Astrocyte (in vitro differentiated cells and primary cell): Measurements from ENCODE around the gene THADA. TPM values are rescaled to one million over a fixed set of nuclear protein-coding genes. Genes with fewer than 3 reads are reported as not detected.

Experiments
- DNase-seq: peaks from one replicate; pipeline ENCODE4 v3.0.0-alpha.2; 2010; ENCODE audit warnings: low read depth
- FAIRE-seq: peaks from 2 replicates; lab custom pipeline; 2011; peaks lifted over from hg19 to GRCh38; lab: Jason Lieb, UNC
- H2AFZ ChIP-seq: 2 replicates; pipeline ENCODE4 v1.6.0; 2012; ENCODE audit warnings: low read depth, low read length, inconsistent platforms
- H3K27ac ChIP-seq: 2 replicates; pipeline ENCODE4 v1.5.1; 2011; ENCODE audit warnings: low read depth, low read length, inconsistent platforms
- H3K27me3 ChIP-seq: 2 replicates; pipeline ENCODE4 v1.6.0; 2011; ENCODE audit warnings: low read length, inconsistent platforms; ENCODE audit not compliant: insufficient read depth
- H3K36me3 ChIP-seq: 2 replicates; pipeline ENCODE4 v1.5.1; 2011; ENCODE audit warnings: low read length, inconsistent platforms; ENCODE audit not compliant: insufficient read depth
- H3K4me1 ChIP-seq: 2 replicates; pipeline ENCODE4 v1.5.1; 2011; ENCODE audit warnings: low read length, inconsistent platforms; ENCODE audit not compliant: insufficient read depth
- H3K4me2 ChIP-seq: 2 replicates; pipeline ENCODE4 v1.6.0; 2012; ENCODE audit warnings: low read length, inconsistent platforms
- H3K4me3 ChIP-seq: 2 replicates; pipeline ENCODE4 v1.5.1; 2011; ENCODE audit warnings: low read depth, mild to moderate bottlenecking, low read length, inconsistent platforms; ENCODE audit not compliant: insufficient read depth
- H3K79me2 ChIP-seq: 2 replicates; pipeline ENCODE4 v1.6.0; 2012; ENCODE audit warnings: mild to moderate bottlenecking, low read length, inconsistent platforms; ENCODE audit not compliant: insufficient read depth
- H3K9ac ChIP-seq: 2 replicates; pipeline ENCODE4 v1.6.0; 2012; ENCODE audit warnings: mild to moderate bottlenecking, low read length, inconsistent platforms
- H3K9me3 ChIP-seq: 2 replicates; pipeline ENCODE4 v1.5.1; 2012; ENCODE audit warnings: low read depth, mild to moderate bottlenecking, low read length, inconsistent platforms; ENCODE audit not compliant: insufficient read depth
- H4K20me1 ChIP-seq: 2 replicates; pipeline ENCODE4 v1.6.0; 2012; ENCODE audit warnings: low read length, inconsistent platforms; ENCODE audit not compliant: insufficient read depth
- H3K27ac Mint-ChIP-seq: one replicate; pipeline ENCODE4 v1.8.0; 2021; ENCODE audit warnings: mild to moderate bottlenecking, mixed read lengths; ENCODE audit not compliant: unreplicated experiment
- H3K27me3 Mint-ChIP-seq: one replicate; pipeline ENCODE4 v1.8.0; 2021; ENCODE audit warnings: low read depth, mixed read lengths; ENCODE audit not compliant: unreplicated experiment
- H3K36me3 Mint-ChIP-seq: one replicate; pipeline ENCODE4 v1.8.0; 2021; ENCODE audit warnings: low read depth, mixed read lengths; ENCODE audit not compliant: unreplicated experiment
- H3K4me1 Mint-ChIP-seq: one replicate; pipeline ENCODE4 v1.8.0; 2021; ENCODE audit warnings: low read depth, mixed read lengths; ENCODE audit not compliant: unreplicated experiment
- H3K4me3 Mint-ChIP-seq: one replicate; pipeline ENCODE4 v1.8.0; 2021; ENCODE audit warnings: mild to moderate bottlenecking, moderate library complexity, mixed read lengths; ENCODE audit not compliant: unreplicated experiment
- H3K9me3 Mint-ChIP-seq: one replicate; pipeline ENCODE4 v1.8.0; 2021; ENCODE audit warnings: mild to moderate bottlenecking, mixed read lengths; ENCODE audit not compliant: unreplicated experiment
- EZH2 ChIP-seq: IDR thresholded peaks from 2 replicates; pipeline ENCODE4 v1.6.1; 2012; ENCODE audit warnings: mild to moderate bottlenecking, low read length, inconsistent platforms; ENCODE audit not compliant: insufficient read depth
- total RNA-seq: library from RNA; stranded (reverse); gene quantifications from 2 replicates; pipeline ENCODE4 v1.2.1, GENCODE V29; 2021
- TF ChIP-seq, protein P1 (sequence below): IDR thresholded peaks from 2 replicates; pipeline ENCODE4 v1.5.1; 2011; ENCODE audit warnings: low read depth, mild to moderate bottlenecking, inconsistent platforms, low read length, moderate library complexity; ENCODE audit not compliant: insufficient read depth

THADA gene
- total RNA-seq, 1 donor from 2014 or later: 16.2 TPM

DNA sequence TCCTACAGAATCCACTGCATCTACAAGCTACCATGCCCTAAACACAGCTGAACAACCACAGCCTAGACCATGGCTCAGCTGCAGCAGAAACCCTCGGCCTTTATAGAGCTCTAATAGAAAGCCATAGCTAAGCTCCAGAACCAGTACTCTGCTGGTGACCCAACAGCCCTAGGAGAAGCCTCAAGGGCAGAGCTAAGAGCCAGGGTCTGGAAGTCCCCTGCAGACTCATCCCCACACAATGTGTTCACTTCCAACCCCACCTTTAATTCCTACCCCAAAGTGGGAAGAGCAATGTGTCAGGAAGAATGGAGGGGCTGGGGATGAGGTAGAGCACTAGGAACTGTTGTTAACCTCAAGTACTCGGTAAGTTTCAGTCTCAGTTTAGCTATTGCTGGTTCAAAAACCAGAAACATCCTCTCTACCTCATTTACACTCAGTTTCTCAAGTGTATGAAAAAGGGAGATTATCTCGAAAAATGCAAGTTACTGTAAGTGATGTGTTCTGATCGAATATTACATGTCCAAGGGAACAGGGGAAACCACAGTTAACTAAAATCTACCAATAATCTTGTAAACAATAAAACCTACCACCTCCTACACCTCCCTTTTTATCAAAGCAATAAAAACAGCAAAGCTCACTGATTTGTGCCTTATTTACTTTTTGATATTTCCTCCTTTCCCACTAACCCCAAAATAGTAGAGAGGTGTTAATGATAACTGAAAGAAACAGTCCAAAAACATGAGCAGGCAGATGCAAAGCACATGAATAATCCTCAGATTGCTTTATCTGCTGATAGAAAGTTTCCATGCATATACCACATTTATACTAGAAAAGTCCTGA lies 36.2 kb downstream of the THADA start:
- DNase-seq: no peak
- Mint-ChIP-seq H3K27me3 (no peaks in the 10 kb centered on the region), H3K4me1 (peaks cover 2% of the 10 kb centered on the region), H3K9me3 (no peaks in the 10 kb centered on the region), H3K4me3 (no peak overlapping the region), H3K36me3 (peaks cover 14% of the 10 kb centered on the region), H3K27ac (no peak overlapping the region)
- TF ChIP-seq, protein P1, sequence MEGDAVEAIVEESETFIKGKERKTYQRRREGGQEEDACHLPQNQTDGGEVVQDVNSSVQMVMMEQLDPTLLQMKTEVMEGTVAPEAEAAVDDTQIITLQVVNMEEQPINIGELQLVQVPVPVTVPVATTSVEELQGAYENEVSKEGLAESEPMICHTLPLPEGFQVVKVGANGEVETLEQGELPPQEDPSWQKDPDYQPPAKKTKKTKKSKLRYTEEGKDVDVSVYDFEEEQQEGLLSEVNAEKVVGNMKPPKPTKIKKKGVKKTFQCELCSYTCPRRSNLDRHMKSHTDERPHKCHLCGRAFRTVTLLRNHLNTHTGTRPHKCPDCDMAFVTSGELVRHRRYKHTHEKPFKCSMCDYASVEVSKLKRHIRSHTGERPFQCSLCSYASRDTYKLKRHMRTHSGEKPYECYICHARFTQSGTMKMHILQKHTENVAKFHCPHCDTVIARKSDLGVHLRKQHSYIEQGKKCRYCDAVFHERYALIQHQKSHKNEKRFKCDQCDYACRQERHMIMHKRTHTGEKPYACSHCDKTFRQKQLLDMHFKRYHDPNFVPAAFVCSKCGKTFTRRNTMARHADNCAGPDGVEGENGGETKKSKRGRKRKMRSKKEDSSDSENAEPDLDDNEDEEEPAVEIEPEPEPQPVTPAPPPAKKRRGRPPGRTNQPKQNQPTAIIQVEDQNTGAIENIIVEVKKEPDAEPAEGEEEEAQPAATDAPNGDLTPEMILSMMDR: no peak
- no peak for TF ChIP-seq EZH2
- no peak overlapping the region for H3K27ac ChIP-seq
- H3K4me1 ChIP-seq: no peaks in the 10 kb centered on the region
- H3K9me3 ChIP-seq: no peaks in the 10 kb centered on the region
- no peak overlapping the region for H3K9ac ChIP-seq
- H2AFZ ChIP-seq: no peak overlapping the region
- H3K36me3 ChIP-seq: peaks cover 19% of the 10 kb centered on the region
- H3K27me3 ChIP-seq: no peaks in the 10 kb centered on the region
- no peaks in the 10 kb centered on the region for H4K20me1 ChIP-seq
- FAIRE-seq: no peak
- H3K4me3 ChIP-seq: no peak overlapping the region
- H3K4me2 ChIP-seq: no peak overlapping the region
- no peaks in the 10 kb centered on the region for H3K79me2 ChIP-seq

DNA sequence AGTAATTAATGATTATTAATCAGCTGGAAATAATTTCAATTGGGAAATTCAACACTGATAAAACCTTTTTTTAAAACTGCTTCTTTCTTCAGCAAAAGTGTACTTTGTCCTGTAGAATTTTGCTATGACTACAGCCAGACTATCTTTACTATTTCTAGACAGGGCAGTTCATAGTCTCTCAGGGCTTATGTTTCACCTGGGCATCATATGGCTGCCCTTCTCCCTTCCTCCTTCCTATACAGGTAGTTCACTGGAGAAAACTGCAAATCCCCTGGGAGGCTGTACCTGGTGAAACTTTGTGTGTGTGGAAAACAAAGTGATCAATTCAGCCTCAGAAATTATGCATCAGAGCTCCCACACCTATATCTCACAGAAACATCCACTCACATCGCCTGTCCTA lies 38.6 kb downstream of the THADA start:
- H3K27ac Mint-ChIP-seq: no peak overlapping the region
- H3K4me2 ChIP-seq: no peak overlapping the region
- H3K4me1 Mint-ChIP-seq: peaks cover 3% of the 10 kb centered on the region
- H3K27ac ChIP-seq: no peak overlapping the region
- peaks cover 21% of the 10 kb centered on the region for H3K36me3 ChIP-seq
- DNase-seq (no peak), FAIRE-seq (no peak)
- H3K79me2 ChIP-seq: no peaks in the 10 kb centered on the region
- H3K9me3 ChIP-seq: no peaks in the 10 kb centered on the region
- peaks cover 15% of the 10 kb centered on the region for H3K36me3 Mint-ChIP-seq
- no peak overlapping the region for H3K9ac ChIP-seq
- H3K27me3 Mint-ChIP-seq: no peaks in the 10 kb centered on the region
- TF ChIP-seq, protein P1: no peak
- no peaks in the 10 kb centered on the region for H4K20me1 ChIP-seq
- H2AFZ ChIP-seq: no peak overlapping the region
- no peaks in the 10 kb centered on the region for H3K27me3 ChIP-seq
- H3K4me1 ChIP-seq: no peaks in the 10 kb centered on the region
- H3K9me3 Mint-ChIP-seq: no peaks in the 10 kb centered on the region
- H3K4me3 ChIP-seq: no peak overlapping the region
- no peak overlapping the region for H3K4me3 Mint-ChIP-seq

DNA sequence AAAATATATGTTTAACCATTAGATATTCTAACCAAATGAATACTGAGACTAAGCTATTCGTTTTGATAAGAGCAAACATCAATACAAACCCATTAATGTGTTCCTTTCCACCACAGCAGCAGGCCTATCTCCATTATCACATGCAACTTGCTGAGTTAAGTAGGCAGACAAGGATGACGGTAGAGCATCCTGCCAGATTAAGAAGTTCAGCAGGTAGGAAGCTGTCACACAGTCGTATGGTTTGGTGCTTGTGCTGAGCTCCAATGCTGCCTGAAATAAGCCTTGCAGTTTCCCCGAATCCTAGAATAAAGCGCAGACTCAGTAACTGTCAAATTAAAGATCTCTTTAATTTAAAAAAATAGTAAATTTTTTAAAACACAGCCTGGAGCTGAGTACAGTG lies 39.6 kb downstream of the THADA start:
- DNase-seq (no peak), FAIRE-seq (no peak)
- Histone ChIP-seq H3K4me1 (no peaks in the 10 kb centered on the region), H3K36me3 (peaks cover 21% of the 10 kb centered on the region), H3K27ac (no peak overlapping the region), H2AFZ (no peak overlapping the region), H3K4me3 (no peak overlapping the region), H3K9me3 (no peaks in the 10 kb centered on the region), H3K9ac (no peak overlapping the region), H3K27me3 (no peaks in the 10 kb centered on the region), H3K4me2 (no peak overlapping the region), H3K79me2 (no peaks in the 10 kb centered on the region), H4K20me1 (no peaks in the 10 kb centered on the region)
- Mint-ChIP-seq H3K36me3 (peaks cover 14% of the 10 kb centered on the region), H3K9me3 (no peaks in the 10 kb centered on the region), H3K27me3 (no peaks in the 10 kb centered on the region), H3K27ac (no peak overlapping the region), H3K4me1 (peaks cover 7% of the 10 kb centered on the region), H3K4me3 (no peak overlapping the region)
- TF ChIP-seq EZH2: no peak
- TF ChIP-seq, protein P1: no peak
